ENCODE results near the gene MCM9. TPM values are rescaled to one million over a fixed set of nuclear protein-coding genes. Genes with fewer than 3 reads are reported as not detected.

The MCM9 gene
- total RNA-seq, 1 experiment from 2014 or later = 18.6 TPM

DNA sequence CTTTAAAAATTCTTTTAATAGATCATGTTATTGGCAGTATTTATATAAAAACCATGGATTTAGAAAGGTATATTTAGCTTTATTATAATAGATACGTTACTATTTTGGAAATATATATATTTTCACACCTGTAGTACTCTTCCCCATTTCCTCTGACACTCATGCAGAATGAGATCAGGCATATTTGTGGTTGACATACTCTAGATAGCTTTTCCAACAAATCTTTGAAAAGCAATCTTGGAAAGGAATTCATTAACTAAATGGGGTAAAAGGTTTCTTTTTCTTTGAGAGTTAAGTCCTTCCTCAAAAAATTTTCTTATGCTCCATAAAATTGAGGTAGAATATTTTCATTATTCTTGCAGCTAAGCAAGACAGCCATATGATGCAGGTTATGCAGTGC is 26.5 kb downstream of the MCM9 start:
- no peak for DNase-seq

More for the DNA sequence above, 26.5 kb downstream of the MCM9 start:
- Histone ChIP-seq H3K4ac (ENCODE audit: low read depth, low read length) (no peak overlapping the region), H2AK5ac (ENCODE audit: insufficient read length, low read length) (no peak overlapping the region), H4K20me1 (ENCODE audit: control insufficient read depth, insufficient read depth, insufficient read length) (no peaks in the 10 kb centered on the region), H3K9ac (ENCODE audit: extremely low read depth, insufficient read length, low read length) (no peak overlapping the region), H3K56ac (ENCODE audit: insufficient read length, low read depth, low read length) (no peak overlapping the region), H2BK5ac (ENCODE audit: insufficient read length, low read length) (no peak overlapping the region), H3K9me3 (ENCODE audit: control insufficient read depth, low read depth, low read length) (no peaks in the 10 kb centered on the region), H3K79me2 (ENCODE audit: insufficient read depth, low read length) (0 out of 2 replicates have a peak, but pooled peaks cover 1% of the 10 kb centered on the region), H2BK12ac (ENCODE audit: insufficient read length, low read depth, low read length) (no peak overlapping the region), H2BK120ac (ENCODE audit: low read depth, low read length, poor library complexity, severe bottlenecking) (no peak overlapping the region), H2BK15ac (ENCODE audit: low read depth, low read length) (no peak overlapping the region), H3K27ac (ENCODE audit: insufficient read length, low read depth, low read length) (no peak overlapping the region), H3K14ac (ENCODE audit: insufficient read depth, low read length) (no peak overlapping the region), H3K4me1 (ENCODE audit: insufficient read depth, low read length) (no peaks in the 10 kb centered on the region), H3T11ph (ENCODE audit: low read length) (no peak overlapping the region), H4K5ac (ENCODE audit: insufficient read length, low read depth, low read length) (no peak overlapping the region), H3K23ac (ENCODE audit: insufficient read length, low read depth, low read length) (no peak overlapping the region), H2BK20ac (ENCODE audit: low read depth, low read length, poor library complexity, severe bottlenecking) (no peak overlapping the region), H3K79me1 (ENCODE audit: insufficient read depth, low read depth, low read length, poor library complexity, severe bottlenecking) (no peaks in the 10 kb centered on the region), H3K18ac (ENCODE audit: insufficient read length, low read depth, low read length) (no peak overlapping the region), H3K23me2 (ENCODE audit: insufficient read length, low read depth, low read length, poor library complexity, severe bottlenecking) (no peaks in the 10 kb centered on the region), H3K27me3 (ENCODE audit: insufficient read depth, low read length) (no peaks in the 10 kb centered on the region), H4K91ac (ENCODE audit: insufficient read length, low read depth, low read length) (no peak overlapping the region), H2AFZ (ENCODE audit: low read length) (no peak overlapping the region), H4K8ac (replicated peaks; ENCODE audit: insufficient read length, low read depth, low read length) (no peak overlapping the region), H3K4me2 (ENCODE audit: insufficient read depth, insufficient read length, low read length) (no peak overlapping the region)
- H3K36me3 Mint-ChIP-seq (ENCODE audit: insufficient read depth in 1 of 3, low read depth in 3 of 3) = peaks cover 31 to 73% (median 71%) of the 10 kb centered on the region in 3 experiments
- no peak for TF ChIP-seq CTCF (conservative IDR thresholded peaks at IDR 0.05)
- WGBS (ENCODE audit: extremely low coverage, insufficient read length, low lambda C conversion rate) = no CpG with 5 or more reads among the region's 1 CpG
- no peak overlapping the region for H3K27ac Mint-ChIP-seq
- H3K27me3 Mint-ChIP-seq (ENCODE audit: low read depth) = no peaks in the 10 kb centered on the region
- H3K9me3 Mint-ChIP-seq = no peaks in the 10 kb centered on the region
- no peak overlapping the region for H3K4me3 Mint-ChIP-seq
- H3K4me1 Mint-ChIP-seq = peaks cover 0 to under 1% of the 10 kb centered on the region in 2 experiments; a peak in 2 of 4 replicates

Data from H9 (cell line).